ENCODE data around the gene MKNK2. TPM values are rescaled to one million over a fixed set of nuclear protein-coding genes. Genes with fewer than 3 reads are reported as not detected.

MKNK2 gene
- polyA plus RNA-seq, 1 donor from 2014 or later, result 27.6 TPM

DNA sequence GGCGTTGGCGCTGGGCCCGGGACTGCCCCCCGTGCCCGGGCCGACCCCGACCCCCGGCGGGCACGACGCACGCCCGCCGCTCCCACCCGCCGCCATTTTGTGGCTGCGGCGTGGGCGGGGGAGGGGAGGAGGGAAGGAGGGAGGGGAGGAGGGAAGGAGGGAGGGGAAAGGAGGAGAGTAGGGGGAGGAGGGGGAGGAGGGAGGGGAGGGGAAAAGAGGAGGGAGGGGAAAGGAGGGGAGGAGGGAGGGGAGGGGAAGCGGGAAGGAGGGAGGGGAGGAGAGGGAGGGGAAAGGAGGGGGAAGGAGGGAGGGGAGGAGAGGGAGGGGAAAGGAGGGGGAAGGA, 35.5 kb downstream of the MKNK2 start, which contains the start of gene BTBD2:
TSS of gene BTBD2 (minus strand) at position 107 of the 343 bp plus-strand sequence. CDS start at position 96, 11 bp downstream.
- H3K27me3 ChIP-seq (ENCODE audit: insufficient read depth, low read depth, low read length), result no peaks in the 10 kb centered on the region
- peak within 1 kb of the TSS; percentile 80 for H3K9ac ChIP-seq (ENCODE audit: low read length)
- peak within 1 kb of the TSS; percentile 21 for H2AFZ ChIP-seq (ENCODE audit: low read depth, low read length)
- H3K4me3 ChIP-seq (ENCODE audit: low read length), result peak within 1 kb of the TSS; percentile 71
- no peaks in the 10 kb centered on the region for H3F3A ChIP-seq (ENCODE audit: insufficient read depth, low read length, poor library complexity, severe bottlenecking)
- H3K9me2 ChIP-seq (ENCODE audit: insufficient read depth, low read length), result no peaks in the 10 kb centered on the region
- no peaks in the 10 kb centered on the region for H3K36me3 ChIP-seq (ENCODE audit: insufficient read depth, low read length)
- H4K20me1 ChIP-seq (ENCODE audit: insufficient read depth), result no peaks in the 10 kb centered on the region
- H3K9me3 ChIP-seq (ENCODE audit: low read length), result no peaks in the 10 kb centered on the region
- H3K4me2 ChIP-seq (ENCODE audit: low read length), result peak within 1 kb of the TSS; percentile 62
- peak; percentile 69 for TF ChIP-seq POLR2AphosphoS5 (IDR thresholded peaks at IDR 0.05)
- no peak for TF ChIP-seq TAF1 (IDR thresholded peaks at IDR 0.05; ENCODE audit: low read depth)
- H3K79me2 ChIP-seq (replicated peaks; ENCODE audit: insufficient read depth, low read length), result peaks cover 21% of the 10 kb centered on the region
- H3K27ac ChIP-seq (ENCODE audit: low read length), result peak within 1 kb of the TSS; percentile 56

DNA sequence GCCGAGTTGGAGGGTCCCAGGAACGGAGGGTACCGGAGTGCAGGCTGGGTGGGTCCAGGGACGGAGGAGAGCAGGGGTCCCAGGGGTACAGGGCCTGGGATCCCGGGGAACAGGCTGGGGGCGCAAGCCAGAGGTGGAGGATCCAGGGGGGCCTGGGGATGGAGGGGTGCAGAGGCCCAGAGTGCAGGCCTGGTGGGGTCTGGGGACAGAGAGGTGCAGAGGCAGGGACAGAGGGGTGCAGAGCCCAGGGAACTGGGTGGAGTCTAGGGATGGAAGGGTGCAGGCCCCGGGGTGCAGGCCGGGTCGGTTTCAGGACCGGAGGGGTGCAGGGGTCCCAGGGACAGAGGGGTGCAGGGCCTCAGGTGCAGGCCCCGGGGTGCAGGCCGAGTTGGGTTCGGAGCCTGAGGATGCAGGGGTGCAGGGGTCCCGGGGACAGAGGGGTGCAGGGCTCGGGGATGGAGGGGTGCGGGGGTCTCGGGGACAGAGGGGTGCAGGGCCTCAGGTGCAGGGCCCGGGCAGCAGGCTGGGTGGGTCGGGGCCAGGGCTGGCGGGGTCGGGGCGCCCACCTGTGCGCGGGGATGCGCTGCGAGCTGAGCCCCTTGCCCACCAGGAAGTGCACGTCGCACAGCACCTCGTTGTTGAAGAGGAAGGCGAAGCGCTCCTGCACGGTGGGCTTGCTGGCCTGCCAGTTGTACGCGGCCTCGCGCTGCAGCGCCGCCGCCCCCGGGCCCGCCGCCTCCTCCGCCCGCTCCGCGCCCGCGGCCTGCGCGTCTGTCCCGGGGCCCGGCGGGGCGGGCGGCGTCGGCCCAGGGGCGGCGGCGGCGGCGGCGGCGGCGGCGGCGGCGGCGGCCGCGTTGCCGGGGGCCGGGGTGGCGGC, 36.1 kb downstream of the MKNK2 start:
- peak overlapping the region; percentile 21 for H2AFZ ChIP-seq (ENCODE audit: low read depth, low read length)
- H3K9me2 ChIP-seq (ENCODE audit: insufficient read depth, low read length), result no peaks in the 10 kb centered on the region
- H3K36me3 ChIP-seq (ENCODE audit: insufficient read depth, low read length), result no peaks in the 10 kb centered on the region
- H3K79me2 ChIP-seq (replicated peaks; ENCODE audit: insufficient read depth, low read length), result peaks cover 21% of the 10 kb centered on the region
- no peaks in the 10 kb centered on the region for H3K27me3 ChIP-seq (ENCODE audit: insufficient read depth, low read depth, low read length)
- peak overlapping the region; percentile 56 for H3K27ac ChIP-seq (ENCODE audit: low read length)
- H3K4me2 ChIP-seq (ENCODE audit: low read length), result peak overlapping the region; percentile 62
- H3K9me3 ChIP-seq (ENCODE audit: low read length), result no peaks in the 10 kb centered on the region
- H3K9ac ChIP-seq (ENCODE audit: low read length), result peak overlapping the region; percentile 80
- H3K4me3 ChIP-seq (ENCODE audit: low read length), result peak overlapping the region; percentile 71
- TF ChIP-seq, protein P1, sequence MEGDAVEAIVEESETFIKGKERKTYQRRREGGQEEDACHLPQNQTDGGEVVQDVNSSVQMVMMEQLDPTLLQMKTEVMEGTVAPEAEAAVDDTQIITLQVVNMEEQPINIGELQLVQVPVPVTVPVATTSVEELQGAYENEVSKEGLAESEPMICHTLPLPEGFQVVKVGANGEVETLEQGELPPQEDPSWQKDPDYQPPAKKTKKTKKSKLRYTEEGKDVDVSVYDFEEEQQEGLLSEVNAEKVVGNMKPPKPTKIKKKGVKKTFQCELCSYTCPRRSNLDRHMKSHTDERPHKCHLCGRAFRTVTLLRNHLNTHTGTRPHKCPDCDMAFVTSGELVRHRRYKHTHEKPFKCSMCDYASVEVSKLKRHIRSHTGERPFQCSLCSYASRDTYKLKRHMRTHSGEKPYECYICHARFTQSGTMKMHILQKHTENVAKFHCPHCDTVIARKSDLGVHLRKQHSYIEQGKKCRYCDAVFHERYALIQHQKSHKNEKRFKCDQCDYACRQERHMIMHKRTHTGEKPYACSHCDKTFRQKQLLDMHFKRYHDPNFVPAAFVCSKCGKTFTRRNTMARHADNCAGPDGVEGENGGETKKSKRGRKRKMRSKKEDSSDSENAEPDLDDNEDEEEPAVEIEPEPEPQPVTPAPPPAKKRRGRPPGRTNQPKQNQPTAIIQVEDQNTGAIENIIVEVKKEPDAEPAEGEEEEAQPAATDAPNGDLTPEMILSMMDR (IDR thresholded peaks at IDR 0.05; ENCODE audit: poor library complexity, severe bottlenecking), result no peak
- TF ChIP-seq MXI1 (conservative IDR thresholded peaks at IDR 0.05; ENCODE audit: poor library complexity, severe bottlenecking) (no peak), REST (IDR thresholded peaks at IDR 0.05; ENCODE audit: borderline replicate concordance) (no peak), EZH2 (IDR thresholded peaks at IDR 0.05; ENCODE audit: borderline replicate concordance, insufficient read depth, low read length, poor library complexity, severe bottlenecking) (no peak), RAD21 (conservative IDR thresholded peaks at IDR 0.05) (no peak)
- H4K20me1 ChIP-seq (ENCODE audit: insufficient read depth), result no peaks in the 10 kb centered on the region
- no peaks in the 10 kb centered on the region for H3F3A ChIP-seq (ENCODE audit: insufficient read depth, low read length, poor library complexity, severe bottlenecking)

- H3K4me2 ChIP-seq (ENCODE audit: low read length), result peak overlapping the region; percentile 62
- no peaks in the 10 kb centered on the region for H3F3A ChIP-seq (ENCODE audit: insufficient read depth, low read length, poor library complexity, severe bottlenecking)
- no peaks in the 10 kb centered on the region for H3K36me3 ChIP-seq (ENCODE audit: insufficient read depth, low read length)
- H2AFZ ChIP-seq (ENCODE audit: low read depth, low read length), result no peak overlapping the region
- no peak overlapping the region for H3K27ac ChIP-seq (ENCODE audit: low read length)
- peak overlapping the region; percentile 71 for H3K4me3 ChIP-seq (ENCODE audit: low read length)
- H3K9me3 ChIP-seq (ENCODE audit: low read length), result no peaks in the 10 kb centered on the region
- no peak for TF ChIP-seq EZH2 (IDR thresholded peaks at IDR 0.05; ENCODE audit: borderline replicate concordance, insufficient read depth, low read length, poor library complexity, severe bottlenecking)
- TF ChIP-seq, protein P1 (IDR thresholded peaks at IDR 0.05; ENCODE audit: poor library complexity, severe bottlenecking), result no peak
- TF ChIP-seq TAF1 (IDR thresholded peaks at IDR 0.05; ENCODE audit: low read depth), result no peak
- TF ChIP-seq MXI1 (conservative IDR thresholded peaks at IDR 0.05; ENCODE audit: poor library complexity, severe bottlenecking), result no peak
- TF ChIP-seq POLR2AphosphoS5 (IDR thresholded peaks at IDR 0.05), result no peak
- no peak for TF ChIP-seq RAD21 (conservative IDR thresholded peaks at IDR 0.05)
- TF ChIP-seq EP300 (conservative IDR thresholded peaks at IDR 0.05; ENCODE audit: poor library complexity, severe bottlenecking), result no peak
- H3K9me2 ChIP-seq (ENCODE audit: insufficient read depth, low read length), result no peaks in the 10 kb centered on the region
- peak overlapping the region; percentile 80 for H3K9ac ChIP-seq (ENCODE audit: low read length)
- no peaks in the 10 kb centered on the region for H3K27me3 ChIP-seq (ENCODE audit: insufficient read depth, low read depth, low read length)
- H3K79me2 ChIP-seq (replicated peaks; ENCODE audit: insufficient read depth, low read length), result peaks cover 21% of the 10 kb centered on the region
- H4K20me1 ChIP-seq (ENCODE audit: insufficient read depth), result no peaks in the 10 kb centered on the region
Measured at GRCh38 chr19:2014131-2014571, 36.9 kb downstream of the MKNK2 start.
